NOMO-1 treated with dmso at 0.1 percent for 144 hours (cell line): ENCODE data around the gene RNU7-1.

Experiments
- DNase-seq: peaks from one replicate; lab custom pipeline; 2025; ENCODE audit not compliant: unreplicated experiment; lab: John Stamatoyannopoulos, UW

RNU7-1 gene

DNA sequence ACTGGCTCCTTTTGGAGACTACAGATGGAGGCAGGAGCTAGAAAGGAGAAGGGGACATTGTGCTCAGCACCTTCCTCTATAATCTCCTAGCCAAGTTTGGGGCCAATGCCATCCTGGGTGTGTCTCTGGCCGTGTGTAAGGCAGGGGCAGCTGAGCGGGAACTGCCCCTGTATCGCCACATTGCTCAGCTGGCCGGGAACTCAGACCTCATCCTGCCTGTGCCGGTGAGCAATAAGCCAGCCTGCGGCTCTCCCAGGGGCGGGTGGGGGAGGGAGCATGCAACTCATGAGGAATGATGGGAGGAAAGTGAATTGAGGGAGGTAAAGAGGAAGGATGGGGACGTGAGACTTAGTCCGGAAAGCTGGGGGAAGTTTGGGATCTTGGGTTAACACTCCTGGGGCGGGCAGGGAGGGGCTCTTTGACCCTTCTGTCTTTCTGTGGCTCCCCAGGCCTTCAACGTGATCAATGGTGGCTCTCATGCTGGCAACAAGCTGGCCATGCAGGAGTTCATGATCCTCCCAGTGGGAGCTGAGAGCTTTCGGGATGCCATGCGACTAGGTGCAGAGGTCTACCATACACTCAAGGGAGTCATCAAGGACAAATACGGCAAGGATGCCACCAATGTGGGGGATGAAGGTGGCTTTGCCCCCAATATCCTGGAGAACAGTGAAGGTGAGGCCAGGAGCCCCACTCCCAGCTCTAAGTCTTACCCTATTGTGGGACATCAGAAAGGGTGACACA lies 26.0 kb upstream of the RNU7-1 start:
- DNase-seq: no peak

DNA sequence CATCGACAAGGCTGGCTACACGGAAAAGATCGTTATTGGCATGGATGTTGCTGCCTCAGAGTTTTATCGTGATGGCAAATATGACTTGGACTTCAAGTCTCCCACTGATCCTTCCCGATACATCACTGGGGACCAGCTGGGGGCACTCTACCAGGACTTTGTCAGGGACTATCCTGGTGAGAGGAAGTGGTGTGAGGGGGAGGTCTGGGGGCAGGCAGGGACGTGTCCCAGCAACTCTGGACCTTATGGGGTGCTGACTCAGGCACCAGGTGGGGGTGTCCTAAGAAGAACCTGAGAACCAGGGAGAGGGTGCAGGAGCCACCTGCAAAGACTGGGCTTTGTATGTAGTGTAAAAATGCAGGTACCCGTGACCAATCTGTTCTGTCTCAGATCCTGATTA lies 24.0 kb upstream of the RNU7-1 start:
- no peak for DNase-seq

DNA sequence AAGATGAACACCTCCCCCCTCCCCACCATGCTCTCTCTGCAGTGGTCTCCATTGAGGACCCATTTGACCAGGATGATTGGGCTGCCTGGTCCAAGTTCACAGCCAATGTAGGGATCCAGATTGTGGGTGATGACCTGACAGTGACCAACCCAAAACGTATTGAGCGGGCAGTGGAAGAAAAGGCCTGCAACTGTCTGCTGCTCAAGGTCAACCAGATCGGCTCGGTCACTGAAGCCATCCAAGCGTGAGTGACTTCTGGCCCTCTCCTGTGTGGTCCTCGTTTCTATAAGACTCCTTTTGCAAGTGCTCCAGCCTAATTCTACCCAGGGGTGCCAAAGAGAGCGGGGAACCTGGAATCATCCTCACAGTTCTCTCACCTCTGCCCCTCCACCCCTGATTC lies 22.1 kb upstream of the RNU7-1 start:
- DNase-seq: no peak

DNA sequence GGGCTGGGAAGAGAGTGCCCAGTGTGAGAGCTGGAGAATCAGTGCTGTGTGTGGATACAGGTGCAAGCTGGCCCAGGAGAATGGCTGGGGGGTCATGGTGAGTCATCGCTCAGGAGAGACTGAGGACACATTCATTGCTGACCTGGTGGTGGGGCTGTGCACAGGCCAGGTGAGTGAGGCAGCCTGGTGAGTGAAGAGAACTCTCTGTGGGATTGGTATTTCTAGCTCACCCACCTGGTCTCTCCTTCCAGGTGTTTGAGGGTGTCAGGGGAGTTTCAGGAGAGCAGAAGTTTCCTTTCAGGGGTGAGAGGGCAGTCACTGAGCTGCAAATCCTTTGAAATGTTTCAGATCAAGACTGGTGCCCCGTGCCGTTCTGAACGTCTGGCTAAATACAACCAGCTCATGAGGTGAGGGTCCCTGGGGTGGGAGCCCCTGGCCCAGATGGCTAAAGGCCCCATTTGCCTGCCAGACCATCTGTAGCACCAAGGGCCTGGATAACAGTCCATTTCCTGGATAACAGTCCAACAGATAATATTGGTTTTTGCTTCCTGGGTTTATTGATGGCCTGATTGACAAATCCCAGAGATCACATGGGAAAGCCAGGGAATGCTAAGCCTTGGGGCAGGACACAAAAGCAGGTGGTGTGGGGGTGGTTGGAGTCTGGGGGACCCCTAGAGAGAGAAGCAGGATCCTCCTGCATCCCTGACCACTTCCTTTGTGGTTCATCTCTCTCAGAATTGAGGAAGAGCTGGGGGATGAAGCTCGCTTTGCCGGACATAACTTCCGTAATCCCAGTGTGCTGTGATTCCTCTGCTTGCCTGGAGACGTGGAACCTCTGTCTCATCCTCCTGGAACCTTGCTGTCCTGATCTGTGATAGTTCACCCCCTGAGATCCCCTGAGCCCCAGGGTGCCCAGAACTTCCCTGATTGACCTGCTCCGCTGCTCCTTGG lies 21.3 kb upstream of the RNU7-1 start:
- DNase-seq: no peak

DNA sequence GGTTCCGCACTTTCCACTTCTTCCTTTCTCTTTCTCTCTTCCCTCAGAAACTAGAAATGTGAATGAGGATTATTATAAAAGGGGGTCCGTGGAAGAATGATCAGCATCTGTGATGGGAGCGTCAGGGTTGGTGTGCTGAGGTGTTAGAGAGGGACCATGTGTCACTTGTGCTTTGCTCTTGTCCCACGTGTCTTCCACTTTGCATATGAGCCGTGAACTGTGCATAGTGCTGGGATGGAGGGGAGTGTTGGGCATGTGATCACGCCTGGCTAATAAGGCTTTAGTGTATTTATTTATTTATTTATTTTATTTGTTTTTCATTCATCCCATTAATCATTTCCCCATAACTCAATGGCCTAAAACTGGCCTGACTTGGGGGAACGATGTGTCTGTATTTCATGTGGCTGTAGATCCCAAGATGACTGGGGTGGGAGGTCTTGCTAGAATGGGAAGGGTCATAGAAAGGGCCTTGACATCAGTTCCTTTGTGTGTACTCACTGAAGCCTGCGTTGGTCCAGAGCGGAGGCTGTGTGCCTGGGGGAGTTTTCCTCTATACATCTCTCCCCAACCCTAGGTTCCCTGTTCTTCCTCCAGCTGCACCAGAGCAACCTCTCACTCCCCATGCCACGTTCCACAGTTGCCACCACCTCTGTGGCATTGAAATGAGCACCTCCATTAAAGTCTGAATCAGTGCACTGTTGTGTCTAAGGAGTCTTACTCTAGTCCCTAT lies 20.4 kb upstream of the RNU7-1 start:
- no peak for DNase-seq

DNA sequence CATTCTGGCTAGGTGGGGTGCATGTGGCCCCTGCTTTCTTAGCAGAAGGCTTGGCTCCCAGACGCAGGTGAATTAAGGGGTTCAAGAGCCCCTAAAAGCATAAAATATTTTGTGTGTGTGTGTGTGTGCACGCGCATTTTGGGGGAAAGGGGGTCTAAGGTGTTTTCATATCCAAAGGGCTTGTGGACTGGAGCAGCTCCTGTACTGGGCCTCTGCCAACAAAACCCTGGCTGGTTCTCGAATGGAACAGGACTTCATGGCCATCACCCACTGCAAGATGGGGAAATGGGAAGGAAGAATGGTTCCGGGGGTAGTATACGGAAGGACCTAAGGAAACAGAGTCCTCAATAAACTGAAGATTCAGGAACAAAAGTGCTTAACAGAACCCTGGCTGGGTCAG lies 19.8 kb upstream of the RNU7-1 start:
- no peak for DNase-seq

DNA sequence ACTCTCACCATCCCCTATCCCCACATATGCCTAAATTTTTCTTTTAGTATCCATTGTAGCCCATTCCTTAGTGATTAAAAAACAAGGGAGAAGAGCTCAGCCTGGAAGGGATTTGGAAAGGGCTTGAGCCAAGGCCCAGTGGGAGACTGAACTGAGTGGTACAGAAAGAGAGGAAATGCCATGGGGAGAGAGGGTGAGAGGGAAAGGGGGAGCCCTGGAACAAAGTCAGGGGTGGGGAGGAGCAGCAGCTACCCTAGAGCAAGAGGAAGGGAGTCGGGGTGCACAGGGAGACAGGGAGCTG lies 18.4 kb upstream of the RNU7-1 start:
- DNase-seq: no peak

DNA sequence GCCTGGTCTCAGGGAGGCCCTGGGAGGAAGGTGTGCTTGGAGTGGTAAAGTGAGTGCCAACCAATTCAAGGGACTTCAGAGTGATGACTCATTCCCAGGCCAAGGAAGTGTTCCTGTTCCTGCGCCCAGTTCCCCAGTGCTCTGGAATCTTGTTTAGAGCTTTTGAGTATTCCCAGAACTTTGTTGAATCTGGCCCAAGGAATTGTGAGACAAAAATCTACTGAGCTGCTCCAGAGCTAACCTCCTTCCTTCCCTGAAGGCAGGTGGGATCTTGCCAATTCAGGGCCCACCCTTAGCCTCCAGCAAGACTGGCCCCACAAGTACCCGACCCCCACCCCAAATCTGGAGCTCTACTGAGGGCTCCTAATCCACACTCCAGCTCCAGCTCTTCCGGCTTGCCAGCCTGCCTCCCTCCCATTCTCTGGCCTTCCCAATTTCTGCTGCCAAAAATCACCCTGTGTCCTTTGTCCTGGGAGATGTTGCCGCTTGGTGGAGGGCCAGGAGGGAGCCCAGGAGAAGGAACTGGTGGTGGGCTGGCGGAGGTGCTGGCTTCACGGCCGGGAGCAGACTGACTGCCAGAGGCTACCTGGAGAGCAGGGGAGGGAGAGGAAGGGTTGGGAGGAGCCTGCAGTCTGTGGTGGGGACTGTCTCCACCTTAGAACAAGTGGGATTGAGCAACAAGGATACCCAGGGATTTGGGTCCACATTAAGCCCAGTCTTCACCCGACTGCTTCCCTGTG lies 17.9 kb upstream of the RNU7-1 start:
- DNase-seq: no peak

DNA sequence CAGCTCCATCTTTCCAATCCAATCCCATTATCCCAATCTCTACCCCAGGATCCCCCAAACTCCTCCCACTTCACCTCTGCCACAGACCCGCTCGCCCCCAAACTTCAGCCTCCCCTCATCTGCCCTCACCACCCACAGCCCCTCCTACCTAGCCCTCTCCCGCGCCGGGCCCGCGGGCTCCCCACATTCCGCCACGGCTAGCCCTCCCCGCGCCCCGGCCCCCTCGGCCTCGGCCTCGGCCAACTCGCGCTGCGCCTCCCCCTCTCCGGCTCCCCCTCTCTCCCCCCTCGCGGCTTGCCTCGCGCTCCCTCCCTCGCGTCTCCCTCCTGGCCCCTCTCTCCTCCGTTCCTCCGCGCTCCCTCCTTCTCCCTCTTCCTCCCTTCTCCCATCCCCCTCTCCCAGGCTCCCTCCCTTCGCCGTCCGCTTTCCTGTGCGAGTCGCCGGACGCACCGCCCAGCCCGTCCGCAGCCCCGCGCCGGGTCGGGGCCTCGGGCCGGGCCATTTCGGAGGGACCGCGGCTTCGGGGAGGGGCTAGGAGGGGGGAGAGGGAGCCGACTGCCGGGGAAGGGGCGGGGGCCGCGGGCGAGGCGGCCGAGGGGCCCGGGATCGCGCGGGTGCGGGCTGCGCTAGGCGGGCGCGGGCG lies 16.1 kb upstream of the RNU7-1 start, which contains the start of gene ATN1:
TSS of gene ATN1 (plus strand) at position 581 of the 643 bp plus-strand sequence. CDS start 6,043 bp downstream, outside the sequence.
- DNase-seq: peak; percentile 16

DNA sequence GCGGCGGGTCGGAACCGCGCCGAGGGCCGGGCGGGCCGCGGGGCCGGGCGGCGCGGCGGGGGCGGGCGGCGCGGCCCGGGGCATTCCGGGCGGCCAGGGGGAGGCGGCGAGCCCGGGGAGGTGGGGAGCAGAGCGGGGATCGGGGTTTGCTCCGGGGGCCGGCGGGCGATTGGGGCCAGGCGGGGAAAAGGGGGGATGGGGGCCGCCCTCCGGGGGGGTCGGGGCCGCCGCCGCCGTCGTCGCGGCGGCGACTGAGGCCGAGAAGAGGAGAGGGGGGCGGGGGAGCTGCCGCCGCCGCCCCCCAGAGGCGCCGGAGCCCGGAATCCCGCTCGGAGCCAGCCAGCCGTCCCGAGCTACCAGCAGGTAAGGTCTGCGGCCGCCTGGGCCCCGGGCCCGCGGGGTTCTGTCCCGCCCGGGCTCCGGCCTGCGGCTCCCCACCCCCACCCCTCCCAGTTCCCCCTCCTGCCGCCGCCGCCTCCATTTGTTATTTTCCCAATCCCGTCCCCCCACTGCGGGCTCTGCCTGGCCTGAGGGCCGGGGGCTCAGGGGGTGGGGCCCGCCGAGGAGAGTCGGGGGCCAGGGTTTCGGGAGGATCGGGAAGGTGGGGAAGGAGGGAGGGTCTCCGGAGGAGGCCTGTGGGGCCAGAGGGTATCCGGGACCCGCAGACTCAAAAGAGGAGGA lies 15.5 kb upstream of the RNU7-1 start:
- no peak for DNase-seq

DNA sequence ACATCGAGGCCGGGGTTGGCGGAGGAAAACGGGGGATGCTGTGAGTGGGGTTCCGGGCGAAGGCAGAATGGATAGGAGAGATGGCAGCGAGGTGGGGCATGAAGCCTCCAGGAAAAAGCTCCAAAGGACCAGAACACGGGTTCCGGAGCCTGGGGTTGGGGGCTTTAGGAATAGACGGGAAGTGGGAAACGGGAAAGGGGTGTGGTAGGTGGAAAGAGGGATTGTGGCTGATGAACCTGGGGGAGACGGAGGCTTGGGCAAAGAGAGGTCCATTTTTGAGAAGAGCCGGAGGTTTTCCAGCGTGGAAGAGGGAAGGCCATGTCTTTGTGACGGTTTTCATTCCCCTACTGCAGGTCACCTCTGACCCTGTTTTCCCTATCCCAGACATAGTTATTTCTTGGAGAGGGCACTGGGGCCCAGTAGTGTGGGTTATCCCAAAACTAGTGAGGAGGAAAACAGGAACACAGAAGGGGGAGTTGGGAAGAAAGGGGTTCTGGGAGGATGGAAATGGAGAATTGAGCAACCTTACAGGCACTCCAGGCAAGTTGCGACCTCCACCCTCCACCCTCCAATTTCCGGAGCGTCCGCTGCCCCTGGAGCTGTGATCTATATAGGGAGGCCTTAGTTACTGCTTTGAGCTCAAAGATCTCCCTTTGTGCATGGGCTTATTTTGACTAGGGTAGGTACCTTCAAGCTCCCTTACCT lies 14.8 kb upstream of the RNU7-1 start:
- DNase-seq: no peak

DNA sequence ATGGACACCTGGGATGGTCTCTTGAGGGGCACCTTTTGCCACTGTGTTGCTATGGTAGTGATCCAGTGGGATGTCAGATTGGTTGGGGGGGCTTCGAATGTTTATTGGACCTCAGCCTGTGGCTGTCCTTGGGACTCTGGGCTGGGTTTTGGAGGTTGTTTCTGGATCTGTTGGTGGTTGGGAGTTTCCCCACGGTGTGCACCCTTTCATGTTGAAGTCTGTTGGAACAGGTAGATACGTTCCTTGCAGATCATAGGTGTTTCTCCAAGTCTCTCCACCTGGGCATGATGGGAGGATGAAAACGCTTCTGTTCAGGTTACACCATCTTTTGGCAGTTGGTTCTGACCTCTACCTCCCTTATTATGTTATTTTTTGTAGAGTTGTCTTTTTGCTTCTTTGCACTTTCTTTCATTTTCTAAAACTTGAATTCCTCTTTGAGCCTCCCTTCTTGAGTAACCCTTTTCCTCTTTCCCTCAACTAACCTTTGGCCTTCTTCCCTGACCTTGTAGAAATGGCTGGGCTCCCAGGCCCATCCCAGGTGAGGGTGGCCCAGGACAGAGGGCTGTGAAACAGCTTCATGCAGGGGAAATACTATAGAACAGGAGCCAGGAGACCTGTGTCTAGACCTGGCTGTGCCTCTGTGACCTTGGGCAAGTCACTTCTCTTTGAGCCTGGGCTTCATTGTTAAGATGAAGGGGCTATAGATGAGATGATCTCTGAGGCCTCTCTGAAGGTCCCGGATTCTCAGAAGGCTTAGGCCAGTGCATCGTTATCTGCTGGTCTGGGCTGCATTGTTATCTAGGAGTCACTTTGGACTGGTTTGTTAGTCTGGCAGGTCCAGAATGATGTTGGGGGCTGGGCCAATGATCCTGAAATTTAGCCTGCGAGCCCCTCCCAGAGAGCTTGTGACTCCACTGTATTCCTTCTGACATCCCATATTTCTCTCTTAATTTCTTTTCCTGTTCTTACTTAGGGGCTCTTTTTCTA lies 13.9 kb upstream of the RNU7-1 start:
- no peak for DNase-seq

DNA sequence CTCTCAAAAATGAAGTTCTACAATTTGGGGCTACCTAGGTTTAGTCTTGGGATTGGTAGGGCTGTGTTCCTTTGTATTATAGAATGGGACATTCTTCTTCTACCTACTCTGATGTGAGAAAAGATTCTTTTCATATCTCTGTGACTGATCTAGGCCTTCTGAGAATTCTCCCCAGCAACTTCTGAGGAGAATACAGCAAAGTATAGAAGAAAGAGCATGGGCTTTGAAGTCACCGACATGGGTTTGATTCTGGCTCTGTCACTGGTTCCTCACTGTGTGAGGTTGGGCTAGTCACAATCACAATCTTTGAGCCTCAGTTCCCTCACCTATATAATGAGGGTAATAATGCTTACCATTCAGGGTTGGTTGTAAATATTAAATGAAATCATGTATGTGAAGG lies 10.8 kb upstream of the RNU7-1 start:
- no peak for DNase-seq

DNA sequence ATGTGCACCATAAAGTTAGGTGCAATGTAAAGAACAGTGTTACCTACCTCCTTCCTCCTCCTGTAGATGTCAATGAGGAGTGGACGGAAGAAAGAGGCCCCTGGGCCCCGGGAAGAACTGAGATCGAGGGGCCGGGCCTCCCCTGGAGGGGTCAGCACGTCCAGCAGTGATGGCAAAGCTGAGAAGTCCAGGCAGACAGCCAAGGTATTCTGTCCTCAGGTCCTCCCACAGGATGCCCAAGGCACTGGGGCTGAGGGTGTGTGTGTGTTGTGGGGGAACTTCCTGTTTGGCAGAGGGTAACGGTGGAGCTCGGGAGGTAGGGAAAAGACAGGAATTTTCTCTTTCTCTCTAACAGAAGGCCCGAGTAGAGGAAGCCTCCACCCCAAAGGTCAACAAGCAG lies 9.5 kb upstream of the RNU7-1 start:
- no peak for DNase-seq

DNA sequence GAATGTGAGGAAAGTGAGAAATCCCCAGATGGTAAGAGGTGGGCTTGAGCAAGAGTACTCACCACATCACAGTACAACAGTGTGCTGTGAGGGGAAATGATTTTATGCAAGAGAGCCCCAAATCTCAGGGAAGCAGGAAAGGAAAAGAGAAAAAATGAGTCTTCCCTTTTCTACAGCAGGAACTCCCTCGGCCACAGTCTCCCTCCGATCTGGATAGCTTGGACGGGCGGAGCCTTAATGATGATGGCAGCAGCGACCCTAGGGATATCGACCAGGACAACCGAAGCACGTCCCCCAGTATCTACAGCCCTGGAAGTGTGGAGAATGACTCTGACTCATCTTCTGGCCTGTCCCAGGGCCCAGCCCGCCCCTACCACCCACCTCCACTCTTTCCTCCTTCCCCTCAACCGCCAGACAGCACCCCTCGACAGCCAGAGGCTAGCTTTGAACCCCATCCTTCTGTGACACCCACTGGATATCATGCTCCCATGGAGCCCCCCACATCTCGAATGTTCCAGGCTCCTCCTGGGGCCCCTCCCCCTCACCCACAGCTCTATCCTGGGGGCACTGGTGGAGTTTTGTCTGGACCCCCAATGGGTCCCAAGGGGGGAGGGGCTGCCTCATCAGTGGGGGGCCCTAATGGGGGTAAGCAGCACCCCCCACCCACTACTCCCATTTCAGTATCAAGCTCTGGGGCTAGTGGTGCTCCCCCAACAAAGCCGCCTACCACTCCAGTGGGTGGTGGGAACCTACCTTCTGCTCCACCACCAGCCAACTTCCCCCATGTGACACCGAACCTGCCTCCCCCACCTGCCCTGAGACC lies 8.0 kb upstream of the RNU7-1 start:
- no peak for DNase-seq

DNA sequence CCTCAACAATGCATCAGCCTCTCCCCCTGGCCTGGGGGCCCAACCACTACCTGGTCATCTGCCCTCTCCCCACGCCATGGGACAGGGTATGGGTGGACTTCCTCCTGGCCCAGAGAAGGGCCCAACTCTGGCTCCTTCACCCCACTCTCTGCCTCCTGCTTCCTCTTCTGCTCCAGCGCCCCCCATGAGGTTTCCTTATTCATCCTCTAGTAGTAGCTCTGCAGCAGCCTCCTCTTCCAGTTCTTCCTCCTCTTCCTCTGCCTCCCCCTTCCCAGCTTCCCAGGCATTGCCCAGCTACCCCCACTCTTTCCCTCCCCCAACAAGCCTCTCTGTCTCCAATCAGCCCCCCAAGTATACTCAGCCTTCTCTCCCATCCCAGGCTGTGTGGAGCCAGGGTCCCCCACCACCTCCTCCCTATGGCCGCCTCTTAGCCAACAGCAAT lies 7.4 kb upstream of the RNU7-1 start:
- DNase-seq: no peak
